HepG2 (cell line): ENCODE results near the gene SLC39A3. TPM values are rescaled to one million over a fixed set of nuclear protein-coding genes. Genes with fewer than 3 reads are reported as not detected.

Experiments
- ARNT2 ChIP-seq: sonication (generic); formaldehyde crosslinking; IDR thresholded peaks from 2 replicates; pipeline ENCODE4 v1.8.0; 2022; ENCODE audit warnings: mild to moderate bottlenecking, low read depth, missing genetic modification reagents, moderate library complexity
- HIVEP1 ChIP-seq: sonication (generic); formaldehyde crosslinking; IDR thresholded peaks from 2 replicates; pipeline ENCODE4 v1.4.0; 2020; ENCODE audit warnings: mild to moderate bottlenecking, missing genetic modification reagents
- MED8 ChIP-seq: sonication (generic); formaldehyde crosslinking; IDR thresholded peaks from 2 replicates; pipeline ENCODE4 v1.8.1; 2023; ENCODE audit warnings: mild to moderate bottlenecking, missing genetic modification reagents; ENCODE audit not compliant: insufficient replicate concordance
- MXD4 ChIP-seq: IDR thresholded peaks from 2 replicates; pipeline ENCODE4 v1.6.1; 2016; ENCODE audit warnings: mild to moderate bottlenecking, missing biosample characterization, missing genetic modification reagents
- NAIF1 ChIP-seq: sonication (generic); formaldehyde crosslinking; IDR thresholded peaks from 2 replicates; pipeline ENCODE4 v1.5.0; 2020; ENCODE audit warnings: mild to moderate bottlenecking, missing genetic modification reagents, borderline replicate concordance
- NPAS2 ChIP-seq: sonication (generic); formaldehyde crosslinking; IDR thresholded peaks from 2 replicates; pipeline ENCODE4 v1.8.0; 2022; ENCODE audit warnings: mild to moderate bottlenecking, missing genetic modification reagents, borderline replicate concordance
- PITX1 ChIP-seq: sonication (generic); formaldehyde crosslinking; IDR thresholded peaks from 2 replicates; pipeline ENCODE4 v1.5.1; 2020; ENCODE audit warnings: mild to moderate bottlenecking, missing genetic modification reagents
- PTBP1 ChIP-seq: fragments of 200-400 bp; formaldehyde crosslinking; IDR thresholded peaks from 2 replicates; pipeline ENCODE4 v1.6.1; 2018; ENCODE audit warnings: low read length, low read depth; ENCODE audit not compliant: poor library complexity, severe bottlenecking
- SAP130 ChIP-seq: IDR thresholded peaks from 2 replicates; pipeline ENCODE4 v1.6.1; 2016; ENCODE audit warnings: low read depth
- TCF7L2 ChIP-seq: IDR thresholded peaks from 2 replicates; pipeline ENCODE4 v1.6.1; 2011; ENCODE audit warnings: mild to moderate bottlenecking, low read depth, low read length, moderate library complexity
- ZFP62 ChIP-seq: sonication (generic); formaldehyde crosslinking; IDR thresholded peaks from 2 replicates; pipeline ENCODE4 v1.4.0; 2020; ENCODE audit warnings: missing genetic modification reagents
- ZNF260 ChIP-seq: sonication (generic); formaldehyde crosslinking; IDR thresholded peaks from 2 replicates; pipeline ENCODE4 v1.4.0; 2020; ENCODE audit warnings: missing genetic modification reagents, low read depth, mild to moderate bottlenecking, borderline replicate concordance
- ZNF34 ChIP-seq: sonication (generic); formaldehyde crosslinking; IDR thresholded peaks from 2 replicates; pipeline ENCODE4 v1.4.0; 2020; ENCODE audit warnings: mild to moderate bottlenecking, missing genetic modification reagents, borderline replicate concordance
- ZNF790 ChIP-seq: sonication (generic); formaldehyde crosslinking; IDR thresholded peaks from 2 replicates; pipeline ENCODE4 v1.8.0; 2022; ENCODE audit warnings: missing genetic modification reagents, mild to moderate bottlenecking, borderline replicate concordance
- polyA plus RNA-seq, 8 experiments: library from polyadenylated mRNA; depleted of rRNA in 3 of 8; stranded (reverse) in 7 of 8; unstranded in 1 of 8; fragments of >200 nt; fragmentation: Illumina TruSeq in 4 of 8; extraction: Trizol in 4 of 8; gene quantifications; 2 replicates each; pipeline versions ENCODE4 v1.2.1 to v1.2.3, GENCODE V29; 2011 to 2016; ENCODE audit warnings: low read depth in 4 of 8, missing spikeins in 1 of 8, mixed read lengths in 1 of 8; ENCODE audit not compliant: insufficient read depth in 1 of 8
- total RNA-seq, 5 experiments: library from RNA; depleted of rRNA; stranded (reverse); fragments of >200 nt; fragmentation: Illumina TruSeq; extraction: Trizol; gene quantifications; 2 replicates each; pipeline ENCODE4 v1.2.3, GENCODE V29; 2016; ENCODE audit warnings: low read depth in 1 of 5
- TF ChIP-seq, protein P1 (sequence below): sonication (generic); formaldehyde crosslinking; IDR thresholded peaks from 2 replicates; pipeline ENCODE4 v1.4.0; 2020; ENCODE audit warnings: missing genetic modification reagents
- TF ChIP-seq, protein P2 (sequence below): sonication (generic); formaldehyde crosslinking; IDR thresholded peaks from 2 replicates; pipeline ENCODE4 v1.5.0; 2020; ENCODE audit warnings: missing genetic modification reagents
- TF ChIP-seq, protein P3 (sequence below): sonication (generic); formaldehyde crosslinking; IDR thresholded peaks from 2 replicates; pipeline ENCODE4 v1.4.0; 2020; ENCODE audit warnings: mild to moderate bottlenecking, low read depth, missing genetic modification reagents
- TF ChIP-seq, protein P4 (sequence below): sonication (generic); formaldehyde crosslinking; IDR thresholded peaks from 2 replicates; pipeline ENCODE4 v1.5.0; 2020; ENCODE audit warnings: missing genetic modification reagents, mild to moderate bottlenecking, borderline replicate concordance
- TF ChIP-seq, protein P5 (sequence below): sonication (generic); formaldehyde crosslinking; IDR thresholded peaks from 2 replicates; pipeline ENCODE4 v1.4.0; 2020; ENCODE audit warnings: mild to moderate bottlenecking, low read depth, missing genetic modification reagents
- TF ChIP-seq, protein P6 (sequence below): sonication (generic); formaldehyde crosslinking; IDR thresholded peaks from 2 replicates; pipeline ENCODE4 v1.4.0; 2020; ENCODE audit warnings: missing genetic modification reagents; ENCODE audit errors: not compliant biosample characterization
- TF ChIP-seq, protein P7 (sequence below): sonication (generic); formaldehyde crosslinking; IDR thresholded peaks from 2 replicates; pipeline ENCODE4 v1.8.0; 2022; ENCODE audit warnings: missing genetic modification reagents, mild to moderate bottlenecking, inconsistent platforms, borderline replicate concordance

Gene SLC39A3
- total and polyA plus RNA-seq, 2 of the 13 experiments (the other 11 are each of a cell fraction or from before 2014, with no cell fraction given), result 33.6 to 41.6 TPM

DNA sequence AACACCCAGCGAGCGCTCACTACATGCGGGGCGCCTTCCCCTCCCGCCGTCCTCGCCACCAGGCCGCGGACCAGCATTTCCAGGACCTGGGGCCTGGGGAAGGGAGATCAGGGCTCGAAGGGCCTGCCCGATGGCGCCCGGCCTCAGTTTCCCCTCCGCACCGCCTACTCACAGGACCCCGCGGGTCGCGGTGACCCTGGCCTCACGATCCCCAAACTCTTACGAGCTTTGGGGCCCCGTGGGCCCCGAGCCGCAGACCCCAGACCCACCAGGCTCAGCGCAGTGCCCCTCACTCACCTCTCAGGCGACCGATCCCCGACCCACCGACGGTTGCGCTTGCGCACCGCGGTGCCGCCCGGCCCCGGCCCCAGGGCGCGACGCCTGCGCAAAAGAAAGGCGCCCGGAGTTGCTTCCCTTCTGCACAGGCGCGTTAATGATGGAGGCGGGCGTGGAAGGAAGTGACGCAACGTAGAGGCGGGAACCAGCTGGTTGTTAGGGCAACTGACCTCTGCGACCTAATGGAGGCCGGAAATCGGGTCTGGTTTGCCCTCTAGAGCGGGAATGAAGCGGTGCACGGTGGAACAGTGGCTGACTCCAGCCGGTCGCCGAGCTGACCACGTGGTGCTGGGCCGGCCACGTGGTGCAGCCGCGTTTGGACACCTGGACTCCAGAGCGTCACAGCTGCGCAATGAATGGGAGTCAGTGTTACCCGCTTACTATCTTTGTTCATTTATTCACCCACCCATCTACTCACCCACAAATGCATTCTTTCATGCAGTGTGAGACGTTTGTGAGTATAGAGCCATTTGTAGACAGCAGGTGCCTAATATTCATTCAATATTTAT lies 43.3 kb upstream of the SLC39A3 start, which contains the start of gene SGTA (continued):
- TF ChIP-seq, protein P1, sequence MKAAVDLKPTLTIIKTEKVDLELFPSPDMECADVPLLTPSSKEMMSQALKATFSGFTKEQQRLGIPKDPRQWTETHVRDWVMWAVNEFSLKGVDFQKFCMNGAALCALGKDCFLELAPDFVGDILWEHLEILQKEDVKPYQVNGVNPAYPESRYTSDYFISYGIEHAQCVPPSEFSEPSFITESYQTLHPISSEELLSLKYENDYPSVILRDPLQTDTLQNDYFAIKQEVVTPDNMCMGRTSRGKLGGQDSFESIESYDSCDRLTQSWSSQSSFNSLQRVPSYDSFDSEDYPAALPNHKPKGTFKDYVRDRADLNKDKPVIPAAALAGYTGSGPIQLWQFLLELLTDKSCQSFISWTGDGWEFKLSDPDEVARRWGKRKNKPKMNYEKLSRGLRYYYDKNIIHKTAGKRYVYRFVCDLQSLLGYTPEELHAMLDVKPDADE (CRISPR knock-in tag), result peak; percentile 96
- TF ChIP-seq TCF7L2 (no peak), MXD4 (CRISPR knock-in tag) (peak; percentile 100), ZFP62 (CRISPR knock-in tag) (no peak), HIVEP1 (CRISPR knock-in tag) (peak; percentile 86), SAP130 (CRISPR knock-in tag) (peak; percentile 99), ZNF34 (CRISPR knock-in tag) (no peak), MED8 (CRISPR knock-in tag) (no peak), NAIF1 (peak; percentile 91), ZNF260 (CRISPR knock-in tag) (no peak), PTBP1 (peak; percentile 30), ZNF790 (CRISPR knock-in tag) (peak; percentile 65; the same call in 1 of the 2 replicates), ARNT2 (CRISPR knock-in tag) (peak; percentile 97), NPAS2 (CRISPR knock-in tag) (no peak), PITX1 (CRISPR knock-in tag) (peak; percentile 62)
- TF ChIP-seq, protein P2, sequence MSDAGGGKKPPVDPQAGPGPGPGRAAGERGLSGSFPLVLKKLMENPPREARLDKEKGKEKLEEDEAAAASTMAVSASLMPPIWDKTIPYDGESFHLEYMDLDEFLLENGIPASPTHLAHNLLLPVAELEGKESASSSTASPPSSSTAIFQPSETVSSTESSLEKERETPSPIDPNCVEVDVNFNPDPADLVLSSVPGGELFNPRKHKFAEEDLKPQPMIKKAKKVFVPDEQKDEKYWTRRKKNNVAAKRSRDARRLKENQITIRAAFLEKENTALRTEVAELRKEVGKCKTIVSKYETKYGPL (CRISPR knock-in tag), result peak; percentile 92
- TF ChIP-seq, protein P3, sequence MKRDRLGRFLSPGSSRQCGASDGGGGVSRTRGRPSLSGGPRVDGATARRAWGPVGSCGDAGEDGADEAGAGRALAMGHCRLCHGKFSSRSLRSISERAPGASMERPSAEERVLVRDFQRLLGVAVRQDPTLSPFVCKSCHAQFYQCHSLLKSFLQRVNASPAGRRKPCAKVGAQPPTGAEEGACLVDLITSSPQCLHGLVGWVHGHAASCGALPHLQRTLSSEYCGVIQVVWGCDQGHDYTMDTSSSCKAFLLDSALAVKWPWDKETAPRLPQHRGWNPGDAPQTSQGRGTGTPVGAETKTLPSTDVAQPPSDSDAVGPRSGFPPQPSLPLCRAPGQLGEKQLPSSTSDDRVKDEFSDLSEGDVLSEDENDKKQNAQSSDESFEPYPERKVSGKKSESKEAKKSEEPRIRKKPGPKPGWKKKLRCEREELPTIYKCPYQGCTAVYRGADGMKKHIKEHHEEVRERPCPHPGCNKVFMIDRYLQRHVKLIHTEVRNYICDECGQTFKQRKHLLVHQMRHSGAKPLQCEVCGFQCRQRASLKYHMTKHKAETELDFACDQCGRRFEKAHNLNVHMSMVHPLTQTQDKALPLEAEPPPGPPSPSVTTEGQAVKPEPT (CRISPR knock-in tag), result no peak
- TF ChIP-seq, protein P4, sequence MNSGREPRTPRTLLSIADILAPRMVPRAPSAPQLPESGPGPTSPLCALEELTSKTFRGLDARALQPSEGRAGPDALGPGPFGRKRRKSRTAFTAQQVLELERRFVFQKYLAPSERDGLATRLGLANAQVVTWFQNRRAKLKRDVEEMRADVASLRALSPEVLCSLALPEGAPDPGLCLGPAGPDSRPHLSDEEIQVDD, result peak; percentile 91; the same call in 1 of the 2 replicates
- TF ChIP-seq, protein P5, sequence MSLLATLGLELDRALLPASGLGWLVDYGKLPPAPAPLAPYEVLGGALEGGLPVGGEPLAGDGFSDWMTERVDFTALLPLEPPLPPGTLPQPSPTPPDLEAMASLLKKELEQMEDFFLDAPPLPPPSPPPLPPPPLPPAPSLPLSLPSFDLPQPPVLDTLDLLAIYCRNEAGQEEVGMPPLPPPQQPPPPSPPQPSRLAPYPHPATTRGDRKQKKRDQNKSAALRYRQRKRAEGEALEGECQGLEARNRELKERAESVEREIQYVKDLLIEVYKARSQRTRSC (CRISPR knock-in tag), result no peak
- TF ChIP-seq, protein P6, sequence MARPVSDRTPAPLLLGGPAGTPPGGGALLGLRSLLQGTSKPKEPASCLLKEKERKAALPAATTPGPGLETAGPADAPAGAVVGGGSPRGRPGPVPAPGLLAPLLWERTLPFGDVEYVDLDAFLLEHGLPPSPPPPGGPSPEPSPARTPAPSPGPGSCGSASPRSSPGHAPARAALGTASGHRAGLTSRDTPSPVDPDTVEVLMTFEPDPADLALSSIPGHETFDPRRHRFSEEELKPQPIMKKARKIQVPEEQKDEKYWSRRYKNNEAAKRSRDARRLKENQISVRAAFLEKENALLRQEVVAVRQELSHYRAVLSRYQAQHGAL (CRISPR knock-in tag), result peak; percentile 93
- TF ChIP-seq, protein P7, sequence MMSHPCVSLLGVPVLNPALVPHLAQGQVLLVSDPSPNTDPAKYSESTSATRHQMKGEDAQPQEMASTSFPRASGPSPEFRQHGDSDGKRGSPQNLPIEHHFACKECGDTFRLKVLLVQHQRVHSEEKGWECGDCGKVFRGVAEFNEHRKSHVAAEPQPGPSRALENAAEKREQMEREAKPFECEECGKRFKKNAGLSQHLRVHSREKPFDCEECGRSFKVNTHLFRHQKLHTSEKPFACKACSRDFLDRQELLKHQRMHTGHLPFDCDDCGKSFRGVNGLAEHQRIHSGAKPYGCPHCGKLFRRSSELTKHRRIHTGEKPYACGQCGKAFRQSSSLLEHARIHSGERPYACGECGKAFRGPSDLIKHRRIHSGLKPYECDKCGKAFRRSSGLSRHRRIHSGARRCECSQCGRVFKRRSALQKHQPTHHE, result peak; percentile 71; the same call in 1 of the 2 replicates
